OCI-M2 (cell line): ENCODE measurements around the gene UGT2B11.
"Not testable (repeated sequence)": the region's sequence is repeated elsewhere in the genome, so short reads cannot be mapped to it uniquely, and the experiment has no call there.

ENCODE experiments used
- DNase-seq: peaks from one replicate; lab custom pipeline; 2025; ENCODE audit not compliant: unreplicated experiment; lab: John Stamatoyannopoulos, UW

UGT2B11 gene

DNA sequence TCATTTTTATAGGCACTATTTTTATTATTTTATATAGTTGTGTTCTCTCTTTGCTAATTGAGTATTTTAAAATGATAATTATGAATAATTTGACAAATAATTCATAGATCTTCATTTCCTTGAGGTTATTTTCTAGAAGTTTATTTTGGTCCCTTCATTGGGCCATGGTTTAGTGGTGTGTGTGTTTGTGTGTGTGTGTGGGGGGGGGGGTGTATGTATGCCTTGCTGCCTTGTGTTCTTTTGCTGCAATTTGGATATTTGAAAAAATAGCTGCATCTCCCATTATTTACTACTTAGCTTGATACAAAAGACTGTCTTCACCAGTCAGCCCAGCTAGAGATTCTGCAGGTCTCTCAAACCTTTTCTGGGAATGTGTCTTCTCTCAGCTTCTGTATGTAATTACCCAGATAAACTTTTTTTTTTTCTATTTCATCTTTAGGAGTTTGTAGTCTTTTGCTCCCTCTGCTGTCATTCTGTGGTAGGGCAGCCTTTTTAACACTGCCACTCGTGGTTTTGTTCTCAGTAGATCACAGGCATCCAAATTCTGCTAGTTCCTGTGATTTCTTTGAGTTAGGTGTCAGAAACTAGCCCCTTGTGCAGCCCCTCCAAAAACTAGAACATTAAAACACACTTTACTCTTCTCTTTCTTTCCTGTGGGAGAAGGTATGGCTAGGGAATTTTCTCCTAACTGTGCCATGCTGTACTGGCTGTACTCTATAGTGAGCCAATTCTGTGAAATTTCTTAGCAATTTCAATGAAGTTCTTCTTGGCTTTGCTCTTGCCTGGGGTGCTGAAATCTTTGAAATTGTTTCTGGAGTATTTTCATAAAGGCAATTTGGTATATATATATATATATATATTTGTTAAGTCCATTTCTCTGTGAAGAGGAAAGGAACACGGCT, 44.1 kb downstream of the UGT2B11 start:
- not testable (repeated sequence) for DNase-seq

DNA sequence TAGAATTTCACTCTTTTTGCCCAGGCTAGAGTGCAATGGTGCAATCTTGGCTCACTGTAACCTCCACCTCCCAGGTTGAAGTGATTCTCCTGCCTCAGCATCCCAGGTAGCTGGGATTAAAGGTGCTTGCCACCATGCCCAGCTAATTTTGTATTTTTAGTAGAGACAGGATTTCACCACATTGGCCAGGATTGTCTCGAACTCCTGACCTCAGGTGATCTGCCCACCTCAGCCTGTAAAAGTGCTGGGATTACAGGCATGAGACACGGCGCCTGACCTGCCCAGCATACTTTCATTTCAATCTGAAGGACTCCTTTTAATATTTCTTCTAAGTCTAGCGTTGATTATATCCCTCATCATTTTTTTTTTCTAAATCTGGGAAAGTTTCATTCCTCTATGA, 45.4 kb downstream of the UGT2B11 start:
- DNase-seq = not testable (repeated sequence)

DNA sequence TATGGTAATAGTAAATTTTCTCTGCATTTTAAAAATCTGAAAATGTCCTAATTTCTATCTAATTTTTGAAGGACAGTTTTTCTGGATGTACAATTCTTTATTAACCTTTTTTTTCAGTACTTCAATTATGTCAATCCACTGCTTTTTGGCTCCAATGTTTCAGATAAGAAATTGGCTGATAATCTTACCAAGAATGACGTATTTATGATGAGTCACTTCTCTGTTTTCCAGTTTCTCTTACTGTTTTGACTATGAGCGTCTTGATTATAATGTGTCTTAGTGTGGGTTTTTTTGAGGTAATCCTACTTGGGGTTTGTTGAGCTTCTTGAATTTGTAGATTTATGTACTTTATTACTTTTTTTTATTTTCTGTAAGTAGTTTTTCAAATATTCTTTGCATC, 47.2 kb downstream of the UGT2B11 start:
- DNase-seq = no peak

DNA sequence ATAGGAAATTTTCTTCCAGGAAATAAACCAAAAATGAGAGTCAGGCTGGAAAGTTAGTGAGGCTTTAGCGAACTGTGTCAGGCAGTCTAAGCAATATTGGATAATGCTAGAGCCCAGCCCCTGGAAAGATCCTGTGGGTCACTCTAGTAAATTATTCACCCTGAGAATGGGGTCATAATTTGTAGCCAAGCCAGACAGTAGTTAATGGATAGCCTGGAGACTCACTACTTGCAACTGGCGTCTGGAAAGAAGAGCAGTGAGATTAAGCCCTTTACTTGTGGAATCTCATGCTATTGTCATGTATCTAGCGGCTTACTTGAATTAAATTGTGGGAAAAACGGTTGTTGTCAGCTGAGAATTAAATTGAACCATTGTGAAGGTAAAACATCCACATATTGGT, 48.2 kb downstream of the UGT2B11 start:
- DNase-seq = not testable (repeated sequence)

DNA sequence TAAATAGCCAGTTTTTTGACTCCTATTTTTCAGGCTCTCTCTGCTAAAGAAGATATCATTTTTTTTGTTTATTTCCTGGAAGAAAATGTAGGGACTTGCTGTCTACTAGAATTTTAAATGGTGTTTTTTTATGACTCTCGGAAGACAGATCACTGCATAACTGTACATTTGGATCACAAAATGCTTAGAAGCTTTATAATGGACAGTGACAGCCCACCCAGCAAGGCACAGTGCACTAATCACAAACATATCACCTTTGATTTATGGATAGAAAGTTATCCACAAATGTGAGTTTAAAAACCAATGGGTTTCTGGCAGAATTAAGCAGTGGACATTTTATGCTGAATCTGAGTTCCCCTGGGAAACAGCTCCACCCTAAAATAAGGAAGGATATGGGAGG, 48.8 kb downstream of the UGT2B11 start:
- DNase-seq = not testable (repeated sequence)

DNA sequence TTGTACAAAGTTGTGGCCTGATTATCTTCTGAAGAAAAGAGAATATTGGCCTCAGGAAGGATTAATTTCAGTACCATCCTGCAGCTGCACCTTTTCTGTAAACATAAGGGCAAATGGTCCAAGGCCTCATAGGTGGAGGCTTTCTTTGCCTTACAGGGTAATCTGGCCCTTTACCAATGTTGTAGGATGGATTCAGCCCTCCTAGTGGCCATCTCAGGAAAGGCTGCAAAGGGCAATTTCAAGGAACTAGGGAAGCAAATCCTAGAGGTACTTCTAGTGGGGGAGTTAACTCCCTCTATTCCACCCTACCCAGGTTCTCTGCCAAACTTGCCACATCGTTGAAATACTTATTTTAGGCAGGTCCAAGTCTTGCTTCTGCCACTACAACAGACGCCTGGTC, 57.6 kb downstream of the UGT2B11 start:
- DNase-seq = no peak

DNA sequence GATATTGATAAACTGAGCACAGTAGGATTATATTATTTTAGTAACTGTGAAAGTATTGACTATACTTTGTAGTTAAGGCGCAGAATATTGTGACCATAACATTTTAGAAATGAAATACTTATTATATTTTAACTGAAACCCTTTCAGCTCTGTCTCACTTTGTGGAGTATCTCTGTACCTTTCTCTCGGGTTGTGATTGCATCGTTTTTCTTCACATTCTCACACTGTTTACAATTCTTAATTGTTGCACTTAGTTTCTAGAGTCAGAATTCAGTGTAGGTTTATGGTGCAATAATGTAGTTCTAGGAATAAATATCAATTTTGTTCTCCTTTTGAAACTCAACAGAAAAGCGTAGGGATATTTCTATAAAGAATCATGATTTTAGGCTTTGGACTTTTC, 60.5 kb downstream of the UGT2B11 start:
- DNase-seq = no peak
